HG02938 (cell line): ENCODE data around the gene MAP3K4.

Experiments
- ATAC-seq: cut with Tn5 transposase; IDR thresholded peaks from one replicate; pipeline ENCODE4 v1.9.1; 2021; ENCODE audit warnings: mild to moderate bottlenecking, moderate library complexity; ENCODE audit not compliant: unreplicated experiment

Gene MAP3K4

DNA sequence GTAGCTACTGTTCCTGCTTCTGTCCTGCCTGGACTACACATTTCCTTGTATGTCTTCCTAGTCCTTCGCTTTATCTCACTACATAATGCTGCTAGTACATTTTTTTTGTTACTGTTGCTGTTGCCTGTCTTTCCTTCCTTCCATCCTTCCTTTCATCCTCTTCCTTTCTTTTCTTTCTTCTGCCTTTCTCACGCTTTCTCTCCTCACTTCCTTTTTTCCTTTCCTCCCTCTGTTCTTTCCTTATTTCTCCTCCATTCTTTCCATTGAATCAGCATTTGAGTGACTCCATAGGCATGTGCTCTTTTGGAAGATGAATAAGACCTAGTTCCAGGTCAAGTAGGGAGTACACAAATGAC is 46.3 kb downstream of the MAP3K4 start:
- no peak for ATAC-seq

DNA sequence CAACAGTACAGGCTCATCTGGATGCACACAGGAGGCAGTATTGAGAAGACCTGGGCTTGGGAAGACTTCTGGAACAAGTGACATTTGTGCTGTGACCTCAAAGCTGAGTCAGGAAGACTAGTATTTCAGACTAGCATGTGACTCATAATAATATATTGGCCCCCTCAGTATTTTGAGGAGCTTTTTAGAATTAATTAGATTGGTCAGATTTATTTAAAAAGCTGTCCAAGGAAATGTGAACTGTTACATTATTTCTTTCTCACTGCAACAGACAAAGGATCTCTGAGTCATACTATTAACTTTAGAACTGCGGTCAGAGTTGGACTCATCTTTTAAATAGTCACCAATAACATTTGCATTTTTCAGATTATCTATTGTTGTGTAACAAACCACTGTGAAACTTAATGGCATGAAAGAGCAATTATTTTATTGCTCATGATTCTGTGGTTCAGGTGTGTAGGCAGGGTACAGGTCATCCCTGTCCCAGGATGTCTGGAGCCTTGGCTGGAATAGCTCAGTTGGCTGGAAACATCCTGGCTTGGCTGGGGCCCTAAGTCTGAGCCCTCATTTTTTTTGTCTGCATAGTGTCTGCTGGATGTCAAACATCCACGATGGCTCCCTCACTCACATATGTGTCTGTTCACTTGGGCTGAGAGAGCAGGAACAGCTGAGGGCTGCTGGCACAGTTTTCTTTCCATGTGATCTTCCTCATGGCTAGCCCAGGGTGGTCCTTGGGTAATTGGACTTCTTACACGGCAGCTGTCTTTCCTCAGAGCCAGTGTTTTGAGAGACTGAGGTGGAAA is 46.9 kb downstream of the MAP3K4 start:
- ATAC-seq = peak; percentile 96

GRCh38 chr6:161041274-161041673 is 49.7 kb downstream of the MAP3K4 start:
- no peak for ATAC-seq

DNA sequence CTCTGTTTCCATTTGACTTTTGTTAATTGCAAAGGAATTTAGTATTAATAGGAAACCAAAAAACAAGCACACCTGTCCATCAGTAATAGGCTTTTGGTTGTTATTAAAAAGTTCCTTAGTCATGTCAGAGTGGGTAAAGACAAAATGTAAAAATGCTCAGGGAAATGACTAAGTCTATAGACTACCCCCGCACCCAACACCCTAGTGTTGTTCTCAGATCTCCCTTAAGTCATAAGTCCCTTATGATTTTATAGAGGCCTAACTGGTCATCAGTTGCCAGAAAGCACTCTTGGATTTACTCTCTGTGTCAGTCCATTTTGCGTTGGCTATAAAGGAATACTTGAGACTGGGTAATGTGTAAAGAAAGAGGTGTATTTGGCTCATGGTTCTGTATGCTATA is 52.8 kb downstream of the MAP3K4 start:
- no peak for ATAC-seq

DNA sequence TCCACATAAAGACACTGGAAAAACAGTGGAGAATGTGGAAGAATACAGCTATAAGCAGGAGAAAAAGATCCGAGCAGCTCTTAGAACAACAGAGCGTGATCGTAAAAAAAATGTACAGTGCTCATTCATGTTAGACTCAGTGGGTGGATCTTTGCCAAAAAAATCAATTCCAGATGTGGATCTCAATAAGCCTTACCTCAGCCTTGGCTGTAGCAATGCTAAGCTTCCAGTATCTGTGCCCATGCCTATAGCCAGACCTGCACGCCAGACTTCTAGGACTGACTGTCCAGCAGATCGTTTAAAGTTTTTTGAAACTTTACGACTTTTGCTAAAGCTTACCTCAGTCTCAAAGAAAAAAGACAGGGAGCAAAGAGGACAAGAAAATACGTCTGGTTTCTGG is 57.1 kb downstream of the MAP3K4 start:
- ATAC-seq = no peak

- ATAC-seq = no peak
Measured at GRCh38 chr6:161050134-161050765, 58.7 kb downstream of the MAP3K4 start.

DNA sequence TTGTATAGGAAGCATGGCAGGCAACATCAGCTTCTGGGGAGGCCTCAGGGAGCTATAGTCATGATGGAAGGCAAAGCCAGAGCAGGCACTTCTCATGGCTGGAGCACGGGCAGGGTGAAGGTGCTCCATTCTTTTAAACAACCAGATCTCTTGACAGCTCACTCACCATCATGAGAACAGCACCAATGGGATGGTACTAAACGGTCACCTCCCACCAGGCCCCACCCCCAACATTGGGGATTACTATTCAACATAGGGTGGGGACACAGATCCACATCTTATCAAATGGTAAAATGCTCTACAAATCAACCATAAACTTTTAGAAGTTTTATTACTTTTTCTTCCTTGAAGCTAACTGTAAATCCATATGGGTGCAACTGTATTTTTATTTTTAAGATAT is 61.5 kb downstream of the MAP3K4 start:
- ATAC-seq = no peak

- ATAC-seq = no peak
Measured at GRCh38 chr6:161054876-161055275, 63.3 kb downstream of the MAP3K4 start.

DNA sequence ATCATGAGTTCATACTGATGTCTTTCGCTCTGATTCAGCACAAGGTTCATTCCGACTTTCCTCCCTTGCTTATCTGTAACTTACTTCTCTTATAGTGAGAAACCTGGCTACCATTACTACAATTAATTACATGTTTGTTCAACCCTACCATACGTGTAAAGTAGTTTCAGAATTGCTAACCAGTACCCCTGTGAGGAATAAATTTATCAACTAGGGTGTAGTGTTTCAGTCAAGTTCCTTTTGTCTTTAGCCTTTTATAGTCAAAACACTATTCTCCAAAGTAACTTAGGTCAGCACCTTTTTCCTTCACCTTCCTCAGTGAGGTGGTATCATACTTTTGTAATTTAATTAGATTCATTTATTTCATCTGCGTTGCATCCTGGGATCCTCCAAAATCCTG is 64.9 kb downstream of the MAP3K4 start:
- no peak for ATAC-seq

GRCh38 chr6:161057103-161058091 is 65.8 kb downstream of the MAP3K4 start:
- ATAC-seq = peak; percentile 44

DNA sequence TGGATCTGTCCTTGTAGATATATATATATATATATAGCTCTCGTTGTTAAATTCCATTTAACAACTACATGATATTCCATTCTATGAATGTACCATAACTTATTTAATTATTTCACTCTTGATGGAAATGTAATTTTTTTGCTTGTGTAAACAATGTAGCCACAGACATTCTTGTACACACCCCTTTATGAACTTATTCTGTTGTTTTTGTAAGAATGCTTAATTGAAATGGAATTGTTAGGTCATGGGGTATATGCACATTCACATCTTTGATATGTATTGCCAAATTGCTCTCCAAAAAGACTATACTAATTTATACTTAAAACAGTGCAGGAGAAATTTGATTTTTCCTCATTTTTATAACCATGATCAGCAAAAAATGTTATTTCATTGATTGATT is 67.2 kb downstream of the MAP3K4 start:
- no peak for ATAC-seq

- no peak for ATAC-seq
Measured at GRCh38 chr6:161061576-161061975, 70.0 kb downstream of the MAP3K4 start.

DNA sequence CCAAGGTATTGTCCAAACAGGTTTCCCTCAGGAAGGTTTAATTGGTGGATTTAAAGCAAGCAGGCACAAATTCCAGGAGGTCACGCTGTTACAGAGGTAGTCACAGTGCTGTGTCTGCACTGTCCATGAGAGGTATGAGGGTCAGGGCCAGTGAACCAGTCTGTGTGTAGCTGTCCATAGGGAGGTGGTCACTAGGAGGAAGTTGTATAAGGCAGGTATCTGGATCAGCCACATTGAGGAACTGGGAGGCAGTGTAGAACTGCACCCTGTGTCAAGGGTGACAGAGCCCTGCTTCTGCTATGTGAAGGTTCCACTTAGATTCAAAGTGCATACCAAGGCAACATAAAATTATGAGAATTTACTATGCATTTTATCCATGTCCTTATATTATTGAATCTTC is 73.3 kb downstream of the MAP3K4 start:
- no peak for ATAC-seq

GRCh38 chr6:161066511-161066910 is 74.9 kb downstream of the MAP3K4 start:
- no peak for ATAC-seq

GRCh38 chr6:161067749-161068148 is 76.2 kb downstream of the MAP3K4 start:
- no peak for ATAC-seq

GRCh38 chr6:161068321-161068741 is 76.8 kb downstream of the MAP3K4 start:
- no peak for ATAC-seq

- no peak for ATAC-seq
Measured at GRCh38 chr6:161073930-161074329, 82.4 kb downstream of the MAP3K4 start.

DNA sequence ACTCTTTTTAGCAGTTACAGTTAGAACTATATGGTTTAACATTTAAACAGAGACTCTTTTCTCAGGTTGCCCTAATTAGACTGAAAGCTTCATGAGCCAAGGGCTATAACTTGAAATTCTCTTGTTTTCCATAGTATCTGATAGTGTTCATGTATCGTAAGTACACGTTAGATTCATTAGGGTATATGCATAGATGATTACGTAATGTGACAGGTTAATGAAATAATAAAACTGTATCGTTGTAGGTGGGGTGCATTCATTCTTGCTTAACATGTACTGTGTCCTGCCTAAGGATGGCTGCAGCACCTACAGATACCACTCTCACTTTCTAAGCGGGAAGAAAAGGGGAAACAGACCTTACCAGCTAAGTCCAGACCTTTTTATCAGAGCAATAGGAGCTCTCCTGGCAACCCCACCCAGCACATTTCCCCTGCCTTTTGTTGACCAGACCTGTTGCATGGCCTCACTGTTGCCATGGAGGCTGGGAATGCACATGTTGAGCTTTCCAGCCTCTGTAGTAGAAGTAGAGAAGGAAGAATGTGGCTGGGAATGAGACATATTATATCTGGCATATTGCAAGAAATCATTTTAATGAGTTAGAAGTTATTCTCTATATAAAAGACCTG is 83.0 kb downstream of the MAP3K4 start:
- no peak for ATAC-seq

GRCh38 chr6:161076181-161076677 is 84.7 kb downstream of the MAP3K4 start:
- ATAC-seq = no peak

- ATAC-seq = no peak
Measured at GRCh38 chr6:161079566-161080262, 88.1 kb downstream of the MAP3K4 start.
